Epithelial cell of esophagus (primary cell): ENCODE results near the gene YWHAQ.
"Not testable (repeated sequence)": the region's sequence is repeated elsewhere in the genome, so short reads cannot be mapped to it uniquely, and the experiment has no call there.

ENCODE experiments used
- DNase-seq: peaks from one replicate; pipeline ENCODE4 v3.0.0; 2010; ENCODE audit warnings: low read depth
- H3K4me3 ChIP-seq: 2 replicates; pipeline ENCODE4 v1.5.1; 2011; ENCODE audit warnings: mild to moderate bottlenecking, low read length, control low read depth
- CTCF ChIP-seq: IDR thresholded peaks from 2 replicates; pipeline ENCODE4 v1.5.1; 2011; ENCODE audit warnings: low read depth, mild to moderate bottlenecking, low read length, control low read depth, inconsistent platforms; ENCODE audit not compliant: insufficient read depth; ENCODE audit errors: missing control alignments

YWHAQ gene

DNA sequence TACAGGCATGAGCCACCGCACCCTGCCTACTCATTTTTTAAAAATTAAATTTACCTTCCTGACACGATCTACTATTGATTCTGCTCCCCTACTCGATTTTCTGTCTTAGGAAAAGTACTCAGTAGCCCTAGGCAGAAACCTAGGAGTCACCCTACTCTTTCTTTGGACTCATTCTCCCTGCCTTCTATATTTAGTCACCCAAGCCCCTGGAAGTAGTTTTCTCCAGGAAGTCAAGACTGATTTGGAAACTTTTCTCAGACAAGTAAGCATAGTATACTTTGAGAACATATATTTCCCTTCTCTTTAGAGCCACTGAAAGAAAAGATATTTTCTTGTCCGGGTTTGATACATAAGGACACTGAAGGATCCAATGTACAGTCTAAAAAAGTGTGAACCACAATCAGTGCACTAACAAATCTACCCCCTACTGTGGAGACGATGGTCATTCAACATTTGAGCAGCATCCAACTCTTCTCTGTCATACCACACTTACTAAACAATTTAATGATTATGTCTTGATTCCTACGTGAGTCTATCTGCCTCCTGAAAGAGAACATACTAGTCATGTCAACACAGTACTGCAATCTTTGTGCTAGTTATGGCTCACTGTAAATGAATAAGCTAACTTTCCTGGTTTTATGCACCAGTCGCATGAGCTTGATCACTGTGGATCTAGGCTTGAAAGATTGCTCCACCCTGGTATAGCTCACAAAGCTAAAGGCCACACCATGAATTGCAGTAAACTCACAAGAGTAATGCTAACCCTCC, 19.8 kb downstream of the YWHAQ start:
- DNase-seq = peak; percentile 14
- no peak overlapping the region for H3K4me3 ChIP-seq
- TF ChIP-seq CTCF = no peak

DNA sequence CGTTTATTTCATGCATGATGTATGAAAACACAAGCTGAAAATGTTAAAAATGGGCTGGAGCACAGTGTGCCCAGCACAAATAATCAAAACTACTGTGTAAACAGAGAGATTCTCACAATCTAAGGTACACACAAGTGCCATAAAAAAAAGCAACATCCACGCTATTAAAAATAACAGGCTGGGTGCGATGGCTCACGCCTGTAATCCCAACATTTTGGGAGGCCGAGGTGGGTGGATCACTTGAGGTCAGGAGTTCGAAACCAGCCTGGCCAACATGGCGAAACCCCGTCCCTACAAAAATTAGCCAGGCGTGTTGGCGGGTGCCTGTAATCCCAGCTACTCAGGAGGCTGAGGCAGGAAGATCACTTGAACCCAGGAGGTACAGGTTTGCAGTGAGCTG, 22.3 kb downstream of the YWHAQ start:
- H3K4me3 ChIP-seq = peak overlapping the region; percentile 21
- not testable (repeated sequence) for DNase-seq

- no peak for TF ChIP-seq CTCF
- no peak overlapping the region for H3K4me3 ChIP-seq
- no peak for DNase-seq
Measured at GRCh38 chr2:9602412-9602811, 28.4 kb downstream of the YWHAQ start.

GRCh38 chr2:9601397-9601796, 29.4 kb downstream of the YWHAQ start:
- no peak overlapping the region for H3K4me3 ChIP-seq
- DNase-seq = no peak
- no peak for TF ChIP-seq CTCF

DNA sequence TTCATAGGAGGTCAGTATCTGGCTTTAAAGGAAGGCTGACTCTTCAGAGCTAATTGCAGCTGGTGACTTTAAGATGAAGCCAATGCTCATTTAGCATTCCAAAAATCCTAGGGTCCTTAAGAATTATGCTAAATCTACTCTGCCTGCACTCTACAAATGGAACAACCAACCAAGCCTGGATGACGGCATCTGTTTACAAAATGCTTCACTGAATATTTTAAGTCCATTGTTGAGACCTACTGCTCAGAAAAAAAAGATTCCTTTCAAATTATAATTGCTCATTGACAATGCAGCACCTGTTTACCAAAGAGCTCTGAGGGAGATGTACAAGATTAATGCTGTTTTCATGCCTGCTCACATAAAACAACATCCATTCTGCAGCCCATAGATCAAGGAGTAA, 31.4 kb downstream of the YWHAQ start:
- no peak for DNase-seq
- no peak for TF ChIP-seq CTCF
- no peak overlapping the region for H3K4me3 ChIP-seq

DNA sequence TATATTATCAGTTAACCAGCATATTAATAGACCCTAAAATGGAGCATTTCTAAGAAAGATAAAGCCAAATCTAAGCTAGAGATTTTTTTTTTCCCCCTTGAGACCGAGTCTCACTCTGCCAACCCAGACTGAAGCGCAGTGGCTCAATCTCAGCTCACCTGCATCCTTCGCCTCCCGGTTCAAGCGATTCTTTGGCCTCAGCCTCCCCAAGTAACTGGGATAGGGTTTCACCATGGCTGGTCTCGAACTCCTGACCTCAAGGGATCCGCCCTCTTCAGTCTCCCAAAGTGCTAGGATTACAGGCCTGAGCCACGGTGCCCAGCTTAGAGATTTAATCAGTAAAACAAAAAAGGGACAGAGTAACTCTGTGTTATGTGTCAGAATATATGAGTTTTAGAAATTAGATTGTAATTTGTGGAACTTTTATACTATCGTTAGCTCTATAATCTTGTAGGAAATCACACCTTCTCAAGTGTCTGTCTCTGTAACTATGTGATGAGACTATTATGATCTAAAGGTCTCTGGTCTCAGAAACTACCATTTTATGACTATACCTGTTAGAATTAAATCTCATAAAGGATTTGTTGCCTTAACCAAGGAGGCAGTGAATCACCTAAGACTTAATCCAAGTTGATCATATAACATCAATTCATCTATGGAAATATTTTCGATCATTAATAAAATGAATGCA, 34.0 kb downstream of the YWHAQ start:
- DNase-seq = no peak
- no peak for TF ChIP-seq CTCF
- H3K4me3 ChIP-seq = no peak overlapping the region

GRCh38 chr2:9595746-9596145, 35.1 kb downstream of the YWHAQ start:
- H3K4me3 ChIP-seq = no peak overlapping the region
- DNase-seq = no peak
- TF ChIP-seq CTCF = no peak

- not testable (repeated sequence) for H3K4me3 ChIP-seq, DNase-seq
Measured at GRCh38 chr2:9595256-9595655, 35.5 kb downstream of the YWHAQ start.
